Central memory CD4-positive, alpha-beta T cell (primary cell): ENCODE data around the gene FHIP2A.
"Not testable (repeated sequence)": the region's sequence is repeated elsewhere in the genome, so short reads cannot be mapped to it uniquely, and the experiment has no call there.

Experiments used
- DNase-seq: peaks from one replicate; pipeline ENCODE4 v3.0.0; 2022
- total RNA-seq, 3 experiments: gene quantifications; one replicate each; lab custom pipeline; 2026; lab: John Stamatoyannopoulos, UW

FHIP2A gene, protein sequence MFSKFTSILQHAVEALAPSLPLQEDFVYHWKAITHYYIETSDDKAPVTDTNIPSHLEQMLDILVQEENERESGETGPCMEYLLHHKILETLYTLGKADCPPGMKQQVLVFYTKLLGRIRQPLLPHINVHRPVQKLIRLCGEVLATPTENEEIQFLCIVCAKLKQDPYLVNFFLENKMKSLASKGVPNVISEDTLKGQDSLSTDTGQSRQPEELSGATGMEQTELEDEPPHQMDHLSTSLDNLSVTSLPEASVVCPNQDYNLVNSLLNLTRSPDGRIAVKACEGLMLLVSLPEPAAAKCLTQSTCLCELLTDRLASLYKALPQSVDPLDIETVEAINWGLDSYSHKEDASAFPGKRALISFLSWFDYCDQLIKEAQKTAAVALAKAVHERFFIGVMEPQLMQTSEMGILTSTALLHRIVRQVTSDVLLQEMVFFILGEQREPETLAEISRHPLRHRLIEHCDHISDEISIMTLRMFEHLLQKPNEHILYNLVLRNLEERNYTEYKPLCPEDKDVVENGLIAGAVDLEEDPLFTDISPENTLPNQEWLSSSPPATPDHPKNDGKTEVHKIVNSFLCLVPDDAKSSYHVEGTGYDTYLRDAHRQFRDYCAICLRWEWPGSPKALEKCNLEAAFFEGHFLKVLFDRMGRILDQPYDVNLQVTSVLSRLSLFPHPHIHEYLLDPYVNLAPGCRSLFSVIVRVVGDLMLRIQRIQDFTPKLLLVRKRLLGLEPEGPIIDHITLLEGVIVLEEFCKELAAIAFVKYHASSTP
- total RNA-seq: 60.2 to 100 (median 95.9) reads per million in 3 experiments

DNA sequence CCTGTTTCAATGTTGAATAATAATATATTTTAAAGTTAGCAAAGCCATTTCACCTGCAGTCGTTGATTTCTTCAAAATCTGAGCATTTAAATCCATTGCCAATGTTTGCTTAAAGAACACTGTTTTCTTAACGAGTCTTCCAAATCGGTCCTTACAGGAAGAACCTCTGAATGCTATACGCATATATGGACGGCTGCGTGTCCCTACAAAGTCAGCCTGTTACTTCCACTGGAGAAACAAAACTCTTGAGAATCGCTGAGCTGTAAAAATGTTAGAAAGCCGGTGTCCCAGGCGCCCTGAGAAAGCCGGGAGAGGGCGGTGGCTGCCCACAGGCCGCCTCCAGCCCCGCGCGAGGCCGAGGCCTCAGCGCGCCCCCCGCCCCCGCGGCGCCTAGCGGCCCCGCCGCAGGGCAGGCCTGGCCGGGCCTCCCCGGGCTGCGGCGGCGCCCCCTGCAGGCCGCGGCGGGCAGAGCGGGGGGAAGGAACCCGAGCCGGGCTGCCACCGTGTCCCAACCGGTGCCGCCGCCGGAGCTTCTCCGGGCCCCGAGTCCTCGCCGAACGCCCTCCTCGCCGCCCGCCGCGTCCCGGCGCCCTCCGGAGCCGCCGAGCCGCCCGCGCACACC is at the start of gene FHIP2A:
TSS of gene FHIP2A (plus strand) at position 488 of the 622 bp plus-strand sequence. CDS start 299 bp downstream, outside the sequence.
- DNase-seq: peak; percentile 83

DNA sequence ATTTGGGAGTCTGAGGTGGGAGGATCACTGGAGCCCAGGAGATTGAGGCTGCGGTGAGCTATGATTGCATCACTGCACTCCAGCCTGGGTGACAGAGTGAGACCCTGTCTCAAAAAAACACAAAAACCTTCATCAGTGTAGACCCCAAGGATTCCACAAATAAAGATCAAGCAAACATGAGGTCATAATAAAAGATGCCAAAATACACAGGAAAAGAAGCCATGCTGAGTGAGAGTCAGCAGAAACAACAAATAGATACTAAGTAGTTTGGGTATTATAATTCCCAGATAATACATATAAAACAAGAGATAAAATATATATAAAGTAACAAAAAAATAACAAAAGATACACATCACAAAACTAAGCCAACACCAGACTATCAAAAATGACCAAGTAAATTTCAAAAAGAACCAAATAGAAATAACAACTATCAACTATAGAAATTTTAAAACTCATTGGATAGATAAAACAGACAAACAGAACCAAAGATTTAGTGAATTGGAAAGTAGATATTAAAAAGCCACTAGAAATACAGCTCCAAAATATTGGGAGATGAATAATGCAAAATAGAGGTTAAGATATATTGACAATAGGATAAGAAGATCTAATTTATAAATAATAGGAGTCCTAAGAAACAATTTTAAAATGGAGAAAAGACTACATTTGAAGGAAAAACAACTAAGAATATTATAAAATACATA is 48.9 kb upstream of the FHIP2A start:
- DNase-seq: no peak

DNA sequence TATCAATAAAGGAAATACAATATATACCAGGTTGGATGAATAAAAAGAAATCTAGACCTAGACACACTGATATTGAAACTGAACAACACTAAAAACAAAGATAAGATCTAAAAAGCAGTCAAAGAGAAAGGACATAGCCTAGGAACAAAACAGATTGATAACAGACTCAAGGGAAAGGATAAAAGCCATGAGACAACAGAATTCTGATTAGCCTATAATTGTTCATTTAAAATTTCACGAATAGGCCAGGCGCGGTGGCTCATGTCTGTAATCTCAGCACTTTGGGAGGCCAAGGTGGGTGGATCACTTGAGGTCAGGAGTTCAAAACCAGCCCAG is 48.4 kb upstream of the FHIP2A start:
- no peak for DNase-seq

DNA sequence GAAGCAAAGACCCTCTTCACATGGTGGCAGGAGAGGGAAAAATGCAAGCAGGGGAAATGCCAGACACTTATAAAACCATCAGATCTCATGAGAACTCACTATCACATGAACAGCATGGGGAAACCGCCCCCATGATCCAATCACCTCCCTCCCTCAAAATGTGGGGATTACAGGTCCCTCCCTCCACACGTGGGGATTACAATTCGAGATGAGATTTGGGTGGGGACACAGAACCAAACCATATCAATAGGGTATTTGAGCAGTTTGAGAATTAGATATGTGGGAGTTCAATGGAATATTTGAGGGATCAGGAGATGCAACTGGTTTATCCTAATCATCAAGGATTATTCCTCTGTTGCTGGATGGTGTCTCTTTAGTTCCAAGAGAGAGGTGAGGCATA is 46.5 kb upstream of the FHIP2A start:
- not testable (repeated sequence) for DNase-seq

DNA sequence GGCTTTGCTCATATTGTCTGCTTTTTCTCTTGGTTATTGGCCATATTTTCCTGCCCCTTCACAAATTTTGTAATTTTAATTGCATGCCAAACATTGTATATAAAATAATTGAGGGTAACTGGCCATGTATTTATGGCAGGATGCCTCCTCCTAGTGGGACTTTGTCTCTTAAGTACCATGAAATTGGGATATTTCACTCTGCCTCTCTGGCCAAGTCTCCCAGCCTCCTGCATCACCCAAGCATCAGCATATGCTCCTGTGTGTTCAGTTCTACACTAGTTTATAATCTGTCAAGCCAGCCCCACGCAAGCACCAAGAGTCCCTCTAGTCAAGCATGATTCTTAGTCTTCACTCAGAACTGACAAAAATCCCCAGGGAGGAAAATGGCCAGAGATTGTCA is 44.2 kb upstream of the FHIP2A start:
- no peak for DNase-seq

DNA sequence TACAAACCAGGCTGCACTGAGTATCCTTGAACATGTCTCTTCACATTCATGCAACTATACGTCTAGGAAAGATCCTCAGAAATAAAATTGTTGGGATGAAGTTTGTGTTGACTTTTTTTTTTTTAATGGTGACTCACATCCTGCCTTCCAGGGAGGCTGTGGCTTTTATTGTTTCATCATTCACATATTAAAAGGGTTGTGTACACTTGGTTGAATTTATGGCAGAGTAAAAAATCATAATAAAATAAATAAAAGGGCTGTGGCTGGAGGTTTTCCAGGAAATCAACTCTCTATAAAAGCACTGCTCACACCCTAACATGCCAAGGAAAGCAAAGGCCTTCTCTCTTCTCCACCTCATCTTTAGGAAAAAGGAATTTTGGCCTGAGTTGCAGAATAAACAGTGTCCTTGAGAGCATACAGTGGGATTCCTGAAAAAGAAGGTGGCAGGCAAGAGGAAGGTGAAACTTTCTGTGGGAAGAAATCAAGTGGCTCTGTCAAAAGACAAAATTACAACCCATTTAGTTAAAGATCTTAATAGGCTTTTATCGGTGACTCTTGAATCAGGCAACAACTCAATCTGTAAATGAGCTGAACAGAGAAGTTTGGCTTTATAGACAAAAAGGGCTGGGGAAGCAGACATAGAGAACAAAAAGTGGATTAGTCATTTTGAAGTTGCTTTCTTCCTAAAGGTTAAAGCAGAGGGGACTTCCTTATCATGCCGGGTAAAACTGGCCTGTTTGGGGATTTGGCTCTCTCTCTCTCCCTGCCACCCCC is 41.6 kb upstream of the FHIP2A start:
- no peak for DNase-seq

DNA sequence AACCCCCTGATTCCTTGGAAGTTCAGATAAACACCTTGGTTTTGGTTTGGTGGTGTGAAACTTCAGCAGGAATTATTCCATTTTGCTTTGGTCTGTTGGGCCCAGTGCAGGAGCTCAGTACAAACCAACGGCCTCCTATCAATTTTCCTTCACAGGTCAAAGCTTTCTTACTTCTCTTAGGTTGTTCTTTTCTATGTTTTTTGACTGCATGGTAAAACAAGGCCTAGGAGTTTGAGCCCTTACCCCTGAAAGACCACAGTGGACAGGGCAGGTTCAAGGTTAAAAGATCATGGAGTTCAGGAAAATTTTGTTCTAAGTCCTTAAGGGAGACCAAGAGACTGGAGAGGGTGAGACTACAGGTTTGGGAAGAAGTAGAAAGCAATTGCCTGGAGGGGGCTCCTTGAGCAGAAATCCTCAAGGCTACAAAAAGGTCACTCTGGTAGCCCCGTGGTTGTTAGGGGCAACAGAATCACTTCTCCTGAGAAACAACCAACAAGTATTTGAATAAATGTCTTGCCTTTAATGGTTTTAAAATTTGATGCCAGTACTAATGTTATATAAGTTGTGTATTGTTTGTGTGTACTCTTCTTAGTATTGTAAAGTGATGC is 40.9 kb upstream of the FHIP2A start:
- no peak for DNase-seq

DNA sequence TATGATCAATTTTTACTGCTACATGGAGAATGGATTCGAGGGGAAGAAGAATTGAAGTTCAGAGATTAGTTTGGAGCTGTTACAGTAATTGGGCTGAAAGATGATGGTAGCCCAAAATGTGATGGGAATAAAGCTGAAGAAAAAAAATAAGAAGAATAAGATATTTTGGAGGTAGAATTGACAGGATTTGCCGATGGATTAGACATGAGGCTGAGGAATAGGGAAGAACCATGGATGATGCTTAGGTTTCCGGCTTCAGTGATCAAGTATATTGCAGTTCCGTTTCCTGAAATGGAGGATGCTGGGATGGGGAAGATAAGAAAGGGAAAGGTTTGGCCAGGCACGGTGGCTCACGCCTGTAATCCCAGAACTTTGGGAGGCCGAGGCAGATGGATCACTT is 38.9 kb upstream of the FHIP2A start:
- no peak for DNase-seq

DNA sequence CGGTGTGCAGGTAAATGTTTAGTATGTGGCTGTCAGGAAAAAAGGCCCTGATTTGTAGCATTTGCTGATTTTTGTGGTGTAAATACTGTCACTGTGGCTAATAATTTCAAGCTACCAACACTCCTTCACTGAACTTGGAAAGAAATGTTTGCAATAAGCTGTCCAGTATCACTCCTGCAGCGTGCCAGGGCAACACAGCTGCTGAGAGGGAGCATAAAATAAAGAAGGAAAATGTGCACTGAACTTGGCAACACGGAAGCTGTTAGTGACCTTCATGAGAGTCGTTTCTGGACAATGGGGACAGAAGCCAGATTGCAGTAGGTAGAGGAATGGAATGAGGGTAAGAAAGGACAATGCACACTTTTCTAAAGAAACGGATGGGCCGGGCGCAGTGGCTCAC is 37.9 kb upstream of the FHIP2A start:
- DNase-seq: no peak

DNA sequence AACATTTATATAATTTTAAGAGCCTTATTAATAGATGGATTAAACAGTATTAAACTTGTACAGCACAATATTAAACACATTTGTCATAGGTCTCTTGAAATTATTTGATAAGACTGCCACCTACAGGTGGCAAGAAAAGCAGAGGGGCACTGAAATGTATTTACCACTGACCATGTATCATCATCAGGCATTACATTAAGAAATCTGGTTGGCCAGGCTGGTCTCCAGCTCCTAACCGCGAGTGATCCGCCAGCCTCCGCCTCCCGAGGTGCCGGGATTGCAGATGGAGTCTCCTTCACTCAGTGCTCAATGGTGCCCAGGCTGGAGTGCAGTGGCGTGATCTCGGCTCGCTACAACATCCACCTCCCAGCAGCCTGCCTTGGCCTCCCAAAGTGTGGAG is 35.1 kb upstream of the FHIP2A start:
- DNase-seq: peak; percentile 31

DNA sequence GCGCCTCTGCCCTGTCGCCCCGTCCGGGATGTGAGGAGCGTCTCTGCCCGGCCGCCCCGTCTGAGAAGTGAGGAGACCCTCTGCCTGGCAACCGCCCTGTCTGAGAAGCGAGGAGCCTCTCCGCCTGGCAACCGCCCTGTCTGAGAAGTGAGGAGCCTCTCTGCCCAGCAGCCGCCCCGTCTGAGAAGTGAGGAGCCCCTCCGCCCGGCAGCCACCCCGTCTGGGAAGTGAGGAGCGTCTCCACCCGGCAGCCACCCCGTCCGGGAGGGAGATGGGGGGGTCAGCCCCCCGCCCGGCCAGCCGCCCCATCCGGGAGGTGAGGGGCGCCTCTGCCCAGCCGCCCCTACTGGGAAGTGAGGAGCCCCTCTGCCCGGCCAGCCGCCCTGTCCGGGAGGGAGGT is 34.4 kb upstream of the FHIP2A start:
- DNase-seq: not testable (repeated sequence)

DNA sequence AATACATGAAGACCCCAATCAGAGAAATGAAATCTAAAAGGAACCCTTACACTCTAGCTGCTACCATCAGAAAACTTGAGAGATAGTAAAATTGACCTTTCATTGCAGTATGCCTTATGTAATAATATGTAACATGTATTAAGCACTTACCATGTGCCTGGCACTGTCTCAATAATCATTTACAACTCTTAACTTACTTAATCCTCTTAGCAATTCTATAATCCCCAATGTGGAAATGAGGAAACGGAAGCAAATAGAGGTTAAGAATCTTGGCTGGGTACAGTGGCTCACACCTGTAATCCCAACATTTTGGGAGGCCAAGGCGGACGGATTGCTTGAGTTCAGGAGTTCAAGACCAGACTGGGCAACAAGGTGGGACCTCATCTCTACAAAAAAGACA is 29.8 kb upstream of the FHIP2A start:
- no peak for DNase-seq

DNA sequence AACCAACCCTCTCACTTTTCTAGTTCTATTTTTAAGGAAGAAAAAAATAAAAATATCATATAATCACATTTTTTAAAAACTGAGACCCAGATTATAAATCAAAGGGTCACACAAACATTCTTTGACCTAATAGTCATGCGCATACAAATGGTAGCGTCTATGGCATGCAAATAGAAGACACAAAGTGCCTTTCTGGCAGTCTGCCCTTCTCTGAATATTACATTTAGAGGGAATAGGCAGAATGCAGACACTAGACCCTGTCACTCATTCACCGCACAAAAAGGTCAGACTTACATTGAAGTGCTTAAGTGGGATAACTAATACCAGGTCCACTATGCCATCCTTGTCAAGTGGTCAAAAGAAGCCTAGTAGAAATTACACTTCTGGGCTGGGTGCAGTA is 26.5 kb upstream of the FHIP2A start:
- no peak for DNase-seq

DNA sequence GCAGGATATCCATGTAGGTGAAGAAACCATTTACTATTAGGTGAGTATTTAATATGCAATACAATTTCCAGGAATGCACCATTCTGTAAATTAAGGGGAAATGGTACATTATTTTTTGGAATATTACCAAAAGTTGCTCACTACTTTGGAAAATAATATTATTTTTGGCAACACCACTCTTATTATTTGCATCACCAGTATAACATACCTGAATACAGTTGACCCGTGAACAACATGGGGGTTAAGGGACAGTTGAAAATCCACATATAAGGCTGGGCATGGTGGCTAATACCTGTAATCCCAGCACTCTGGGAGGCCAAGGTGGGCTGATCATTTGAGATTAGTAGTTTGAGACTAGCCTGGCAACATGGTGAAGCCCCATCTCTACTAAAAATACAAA is 21.2 kb upstream of the FHIP2A start:
- DNase-seq: no peak

DNA sequence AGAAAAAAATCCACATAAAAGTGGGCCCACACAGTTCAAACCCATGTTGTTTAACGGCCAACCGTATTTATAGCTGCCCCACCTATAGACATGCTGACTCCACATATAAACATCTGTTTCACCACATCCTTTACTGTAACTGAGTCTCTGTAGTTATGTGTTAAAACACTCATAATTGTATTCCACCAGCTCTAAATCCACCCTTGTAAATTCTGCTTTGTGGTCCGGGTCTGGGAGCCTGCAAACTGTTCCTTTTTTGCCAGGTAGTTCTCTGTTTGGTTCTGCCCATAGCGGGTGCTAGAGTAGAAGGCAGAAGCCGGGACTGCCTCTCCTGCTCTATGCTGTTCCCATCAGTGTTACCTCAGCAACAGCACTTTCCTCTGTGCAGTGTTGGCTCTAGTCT is 20.2 kb upstream of the FHIP2A start:
- peak; percentile 40 for DNase-seq

DNA sequence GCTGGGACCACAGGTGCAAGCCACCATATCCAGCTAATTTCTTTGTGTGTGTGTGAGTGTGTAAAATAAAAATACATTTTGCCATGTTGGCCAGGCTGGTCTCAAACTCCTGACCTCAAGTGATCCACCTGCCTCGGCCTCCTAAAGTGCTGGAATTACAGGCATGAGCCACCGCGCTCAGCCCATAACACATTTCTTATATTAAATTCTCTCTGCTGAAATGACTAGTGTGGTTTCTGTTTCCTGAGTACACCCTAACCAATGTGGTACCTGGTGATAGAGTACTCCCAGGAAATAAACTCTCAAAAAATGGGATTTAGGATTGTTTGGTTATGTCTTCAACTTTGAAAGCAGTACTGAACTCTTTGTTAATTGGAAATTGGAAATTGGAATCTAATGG is 19.4 kb upstream of the FHIP2A start:
- no peak for DNase-seq

DNA sequence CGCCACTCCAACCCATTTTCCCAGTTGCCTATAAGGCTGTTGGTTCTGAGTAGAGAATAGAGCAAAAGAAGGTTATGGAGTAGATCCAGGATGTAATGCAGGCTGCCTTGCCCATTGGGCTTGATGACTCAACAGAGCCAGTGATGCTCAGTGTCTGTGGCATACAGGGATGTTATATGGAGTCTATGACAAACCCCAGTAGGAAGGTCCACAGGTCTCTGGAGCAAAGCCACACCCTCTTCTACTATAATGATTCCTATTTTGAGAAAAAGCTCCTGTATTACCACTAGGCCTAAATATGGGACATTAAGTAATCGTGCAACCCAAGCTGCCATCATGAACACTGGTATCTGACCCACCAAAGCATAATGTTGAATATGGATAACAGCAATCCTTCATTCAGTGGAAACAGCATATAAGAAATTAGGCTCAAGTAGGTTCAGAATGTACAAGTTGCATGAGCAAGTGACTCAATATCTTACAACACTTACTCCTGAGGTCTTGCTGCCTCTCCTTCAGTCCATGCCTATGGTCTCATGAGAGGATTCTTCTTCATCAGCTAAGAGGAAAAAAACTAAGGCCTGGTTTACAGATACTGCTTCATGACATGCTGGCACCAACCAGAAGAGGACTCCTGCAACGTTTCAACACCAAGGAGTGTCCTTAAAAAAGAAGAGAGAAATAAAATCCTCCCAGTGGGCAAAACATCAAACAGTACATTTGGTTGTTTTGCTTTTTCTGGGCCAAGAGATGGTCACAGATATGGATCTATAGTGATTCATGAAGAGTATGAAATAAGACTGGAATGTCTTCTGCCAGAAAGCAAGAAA is 14.8 kb upstream of the FHIP2A start:
- no peak for DNase-seq

DNA sequence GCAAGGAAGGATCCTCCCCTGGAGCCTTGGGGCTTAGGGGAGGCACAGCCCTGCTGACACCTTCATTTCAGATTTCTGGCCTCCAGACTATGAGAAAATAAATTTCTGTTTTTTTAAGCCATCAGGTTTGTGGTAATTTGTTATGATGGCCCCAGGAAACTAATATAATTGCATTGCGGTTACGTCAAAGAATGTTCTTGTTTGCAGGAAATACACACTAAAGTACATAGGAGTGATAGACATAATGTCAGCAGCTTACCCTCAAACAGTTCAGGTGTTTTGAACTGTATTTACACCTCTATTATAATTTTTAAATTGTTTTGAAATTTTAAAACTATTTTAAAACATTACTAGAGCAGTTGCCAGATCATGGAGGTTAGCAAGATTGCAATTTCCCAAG is 12.6 kb upstream of the FHIP2A start:
- DNase-seq: peak; percentile 19

DNA sequence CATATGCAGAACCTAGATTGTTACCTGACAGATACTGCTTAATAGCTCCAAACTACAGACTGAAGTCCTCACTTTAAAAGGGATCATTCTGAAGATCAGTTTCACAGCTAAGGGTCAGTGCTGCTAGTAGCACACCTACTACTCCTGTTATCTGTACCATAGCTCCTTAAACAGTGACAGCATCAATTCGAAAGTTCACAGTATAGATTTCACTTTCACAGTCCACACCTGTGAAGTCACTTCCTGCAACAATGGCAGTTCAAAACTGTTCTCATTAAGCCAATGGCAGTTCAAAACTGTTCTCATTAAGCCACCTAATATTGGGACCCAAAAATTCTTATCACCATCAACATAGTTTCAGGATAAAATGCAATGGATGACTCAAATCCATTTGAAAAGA is 10.7 kb upstream of the FHIP2A start:
- DNase-seq: no peak

DNA sequence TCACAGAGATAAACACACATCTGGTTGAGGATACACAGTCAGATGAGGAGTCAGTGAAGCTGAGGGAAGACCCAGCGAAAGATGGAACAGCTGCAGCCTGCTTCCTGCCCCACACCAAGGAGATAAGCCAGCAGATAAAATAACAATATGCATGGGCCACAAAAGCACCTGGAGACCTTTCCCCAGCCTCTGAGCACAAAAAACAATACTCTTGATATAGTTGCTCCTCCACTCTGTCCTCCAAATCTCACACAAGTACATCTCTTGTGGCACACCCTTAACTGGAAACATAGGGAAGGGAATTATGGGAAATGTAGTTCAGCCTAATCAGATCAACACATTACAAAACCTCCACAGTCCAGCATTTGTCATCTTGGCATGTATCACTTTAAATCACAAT is 9.7 kb upstream of the FHIP2A start:
- no peak for DNase-seq

DNA sequence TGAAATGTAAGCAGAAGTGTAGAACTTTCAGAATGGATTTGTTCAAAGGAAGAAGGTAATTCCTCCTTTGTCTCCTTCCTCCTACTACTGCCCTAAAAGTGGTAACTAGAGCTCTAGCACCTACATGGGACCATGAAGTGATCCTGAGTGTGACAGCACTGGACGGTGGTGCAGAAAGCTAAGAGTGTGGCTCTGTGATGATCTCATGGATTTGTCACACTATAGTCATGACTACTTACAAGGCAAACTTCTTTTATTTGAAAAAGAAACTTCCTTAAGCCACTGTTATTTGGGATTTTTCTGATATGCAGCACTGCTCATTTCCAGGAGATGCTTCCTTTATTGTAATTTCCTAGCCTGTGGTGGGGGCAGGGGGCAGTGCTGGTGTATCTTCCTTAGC is 5.8 kb upstream of the FHIP2A start:
- DNase-seq: no peak
